GM23338 (cell line): ENCODE measurements around the gene LAPTM5. TPM values are rescaled to one million over a fixed set of nuclear protein-coding genes. Genes with fewer than 3 reads are reported as not detected.

Experiments used
- ATAC-seq: fragments of 200-7000 bp; cut with Tn5 transposase; 3 replicates; pipeline ENCODE4 v1.9.1; 2020
- DNase-seq: peaks from one replicate; pipeline ENCODE4 v3.0.0-alpha.2; 2015; ENCODE audit warnings: low spot score
- H2AFZ ChIP-seq: fragments of 200-600 bp; sonication (generic); 2 replicates; pipeline ENCODE4 v1.8.0; 2016; ENCODE audit warnings: antibody characterized with exemption, mild to moderate bottlenecking, moderate library complexity
- H3F3A ChIP-seq: fragments of 200-600 bp; sonication (generic); replicated peaks from 2 replicates; pipeline ENCODE4 v1.8.0; 2017; ENCODE audit warnings: antibody characterized with exemption, mixed run types, low read depth
- H3K27ac ChIP-seq: fragments of 200-600 bp; sonication (generic); 2 replicates; pipeline ENCODE4 v1.6.1; 2016; ENCODE audit warnings: low read depth
- H3K27me3 ChIP-seq: fragments of 200-600 bp; sonication (generic); 2 replicates; pipeline ENCODE4 v1.8.0; 2016; ENCODE audit warnings: mild to moderate bottlenecking, mixed run types, moderate library complexity; ENCODE audit not compliant: insufficient read depth
- H3K36me3 ChIP-seq: fragments of 200-600 bp; sonication (generic); 2 replicates; pipeline ENCODE4 v1.8.0; 2016; ENCODE audit warnings: mild to moderate bottlenecking; ENCODE audit not compliant: insufficient read depth
- H3K4me1 ChIP-seq: fragments of 200-600 bp; sonication (generic); 2 replicates; pipeline ENCODE4 v1.8.0; 2016; ENCODE audit warnings: mild to moderate bottlenecking, moderate library complexity; ENCODE audit not compliant: insufficient read depth
- H3K4me2 ChIP-seq: fragments of 200-600 bp; sonication (generic); 2 replicates; pipeline ENCODE4 v1.7.1; 2017; ENCODE audit warnings: mixed run types
- H3K4me3 ChIP-seq: fragments of 200-600 bp; sonication (generic); 2 replicates; pipeline ENCODE4 v1.6.1; 2016; ENCODE audit warnings: mixed run types
- H3K79me2 ChIP-seq: fragments of 200-600 bp; sonication (generic); replicated peaks from 2 replicates; pipeline ENCODE4 v1.8.0; 2017; ENCODE audit warnings: mild to moderate bottlenecking; ENCODE audit not compliant: insufficient read depth
- H3K9me2 ChIP-seq: fragments of 200-600 bp; sonication (generic); 2 replicates; pipeline ENCODE4 v1.8.0; 2017; ENCODE audit not compliant: insufficient read depth
- H4K20me1 ChIP-seq: fragments of 200-600 bp; sonication (generic); replicated peaks from 2 replicates; pipeline ENCODE4 v1.8.0; 2017; ENCODE audit warnings: mild to moderate bottlenecking; ENCODE audit not compliant: insufficient read depth
- H3K27ac Mint-ChIP-seq: 2 replicates; pipeline ENCODE4 v1.8.0; 2020; ENCODE audit warnings: inconsistent platforms, mild to moderate bottlenecking, moderate library complexity, mixed read lengths
- H3K27me3 Mint-ChIP-seq: 3 replicates; pipeline ENCODE4 v1.8.0; 2022; ENCODE audit warnings: low read depth, mild to moderate bottlenecking, moderate library complexity, mixed read lengths, inconsistent platforms; ENCODE audit not compliant: insufficient read depth, poor library complexity
- H3K36me3 Mint-ChIP-seq: 3 replicates; pipeline ENCODE4 v1.8.0; 2021; ENCODE audit warnings: low read depth, mild to moderate bottlenecking, inconsistent platforms, moderate library complexity, mixed read lengths
- H3K4me1 Mint-ChIP-seq: 3 replicates; pipeline ENCODE4 v1.8.0; 2020; ENCODE audit warnings: mild to moderate bottlenecking, inconsistent platforms, mixed read lengths
- H3K4me3 Mint-ChIP-seq: 3 replicates; pipeline ENCODE4 v1.8.0; 2021; ENCODE audit warnings: moderate library complexity, mild to moderate bottlenecking, inconsistent platforms, mixed read lengths
- H3K9me3 Mint-ChIP-seq: 3 replicates; pipeline ENCODE4 v1.8.0; 2020; ENCODE audit warnings: moderate library complexity, mild to moderate bottlenecking, inconsistent platforms, mixed read lengths
- CREB1 ChIP-seq: fragments of 250-450 bp; sonication (Bioruptor Pico); IDR thresholded peaks from 2 replicates; pipeline ENCODE4 v1.5.0; 2020; ENCODE audit warnings: low read depth, mild to moderate bottlenecking, moderate library complexity
- ETS1 ChIP-seq: IDR thresholded peaks from 2 replicates; pipeline ENCODE4 v1.6.1; 2016; ENCODE audit warnings: antibody characterized with exemption
- EZH2phosphoT487 ChIP-seq: fragments of 200-600 bp; sonication (generic); IDR thresholded peaks from one replicate; pipeline ENCODE4 v1.8.1; 2018; ENCODE audit warnings: antibody characterized with exemption; ENCODE audit not compliant: unreplicated experiment
- JUNB ChIP-seq: IDR thresholded peaks from one replicate; pipeline ENCODE4 v1.6.1; 2016; ENCODE audit warnings: antibody characterized with exemption; ENCODE audit not compliant: unreplicated experiment
- NANOG ChIP-seq: IDR thresholded peaks from 2 replicates; pipeline ENCODE4 v1.6.1; 2016; ENCODE audit warnings: antibody characterized with exemption, borderline replicate concordance
- POLR2AphosphoS5 ChIP-seq: IDR thresholded peaks from 2 replicates; pipeline ENCODE4 v1.6.1; 2016; ENCODE audit warnings: antibody characterized with exemption, low read depth
- STAT1 ChIP-seq: IDR thresholded peaks from one replicate; pipeline ENCODE4 v1.6.1; 2016; ENCODE audit warnings: antibody characterized with exemption; ENCODE audit not compliant: unreplicated experiment
- ZNF114 ChIP-seq: fragments of 250-450 bp; sonication (Bioruptor Pico); IDR thresholded peaks from 2 replicates; pipeline ENCODE4 v1.5.0; 2020; ENCODE audit warnings: mild to moderate bottlenecking, moderate library complexity
- polyA plus RNA-seq: library from polyadenylated mRNA; unstranded; fragments of >200 nt; fragmentation: Nextera tagmentation; extraction: Ambion mirVana; gene quantifications from 2 replicates; pipeline ENCODE4 v1.2.1, GENCODE V29; 2016
- total RNA-seq: library from RNA; depleted of rRNA; stranded (reverse); fragments of >200 nt; shearing (Covaris generic); gene quantifications from 2 replicates; pipeline ENCODE4 v1.2.3, GENCODE V29; 2014
- TF ChIP-seq, protein P1 (sequence below): IDR thresholded peaks from one replicate; pipeline ENCODE4 v1.6.1; 2018; ENCODE audit warnings: antibody characterized with exemption; ENCODE audit not compliant: unreplicated experiment
- TF ChIP-seq, protein P2 (sequence below): fragments of 250-450 bp; sonication (Bioruptor Pico); IDR thresholded peaks from 2 replicates; pipeline ENCODE4 v1.5.0; 2020; ENCODE audit warnings: mild to moderate bottlenecking, moderate library complexity

Gene LAPTM5
- total and polyA plus RNA-seq, 2 experiments from 2014 or later: 0.21 TPM; not detected in 1

- no peak overlapping the region for H3K4me2 ChIP-seq
- H3K4me1 ChIP-seq: peaks cover 2% of the 10 kb centered on the region; the same call in 1 of the 2 replicates
- H3K4me3 ChIP-seq: no peak overlapping the region
- no peaks in the 10 kb centered on the region for H3K27me3 Mint-ChIP-seq
- ATAC-seq: no peak
- no peaks in the 10 kb centered on the region for H3K79me2 ChIP-seq
- H3K36me3 Mint-ChIP-seq: no peaks in the 10 kb centered on the region
- no peaks in the 10 kb centered on the region for H3K36me3 ChIP-seq
- H3K9me3 Mint-ChIP-seq: no peaks in the 10 kb centered on the region
- H3K4me1 Mint-ChIP-seq: no peaks in the 10 kb centered on the region
- no peak overlapping the region for H3K27ac ChIP-seq
- no peaks in the 10 kb centered on the region for H4K20me1 ChIP-seq
- no peaks in the 10 kb centered on the region for H3K27me3 ChIP-seq
- DNase-seq: no peak
- H3K9me2 ChIP-seq: peaks cover 9% of the 10 kb centered on the region; the same call in 1 of the 2 replicates
- TF ChIP-seq STAT1 (no peak), ETS1 (no peak), NANOG (no peak), POLR2AphosphoS5 (no peak), CREB1 (CRISPR knock-in tag) (no peak)
- H3F3A ChIP-seq: no peaks in the 10 kb centered on the region
- H3K4me3 Mint-ChIP-seq: no peak overlapping the region
- no peak overlapping the region for H2AFZ ChIP-seq
- H3K27ac Mint-ChIP-seq: no peak overlapping the region
Observed at GRCh38 chr1:30702823-30703222, 54.8 kb downstream of the LAPTM5 start.

DNA sequence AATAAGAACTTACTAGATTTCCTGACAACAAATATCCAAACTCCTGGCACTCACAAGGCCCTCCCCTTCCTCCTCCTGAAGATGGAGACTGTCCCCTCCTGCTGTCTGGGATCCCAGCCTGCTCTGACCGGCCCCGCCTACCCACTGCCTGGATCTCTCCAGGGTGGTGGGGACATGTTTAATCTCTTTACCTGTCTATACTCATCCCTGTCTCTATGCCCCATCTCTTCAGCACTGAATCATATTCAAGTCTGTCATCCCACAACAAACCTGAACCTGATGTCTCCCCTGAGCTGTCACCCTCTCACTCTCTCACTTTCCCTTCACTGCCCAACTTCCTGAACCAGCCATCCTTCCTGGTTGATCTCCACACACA is 56.3 kb downstream of the LAPTM5 start:
- H2AFZ ChIP-seq: no peak overlapping the region
- H4K20me1 ChIP-seq: no peaks in the 10 kb centered on the region
- no peak for DNase-seq
- Mint-ChIP-seq H3K4me3 (no peak overlapping the region), H3K36me3 (no peaks in the 10 kb centered on the region), H3K4me1 (peaks cover 4% of the 10 kb centered on the region; the same call in 1 of the 3 replicates), H3K9me3 (no peaks in the 10 kb centered on the region), H3K27me3 (no peaks in the 10 kb centered on the region), H3K27ac (no peak overlapping the region)
- no peaks in the 10 kb centered on the region for H3K36me3 ChIP-seq
- no peaks in the 10 kb centered on the region for H3F3A ChIP-seq
- H3K79me2 ChIP-seq: no peaks in the 10 kb centered on the region
- no peak overlapping the region for H3K4me3 ChIP-seq
- TF ChIP-seq, protein P1, sequence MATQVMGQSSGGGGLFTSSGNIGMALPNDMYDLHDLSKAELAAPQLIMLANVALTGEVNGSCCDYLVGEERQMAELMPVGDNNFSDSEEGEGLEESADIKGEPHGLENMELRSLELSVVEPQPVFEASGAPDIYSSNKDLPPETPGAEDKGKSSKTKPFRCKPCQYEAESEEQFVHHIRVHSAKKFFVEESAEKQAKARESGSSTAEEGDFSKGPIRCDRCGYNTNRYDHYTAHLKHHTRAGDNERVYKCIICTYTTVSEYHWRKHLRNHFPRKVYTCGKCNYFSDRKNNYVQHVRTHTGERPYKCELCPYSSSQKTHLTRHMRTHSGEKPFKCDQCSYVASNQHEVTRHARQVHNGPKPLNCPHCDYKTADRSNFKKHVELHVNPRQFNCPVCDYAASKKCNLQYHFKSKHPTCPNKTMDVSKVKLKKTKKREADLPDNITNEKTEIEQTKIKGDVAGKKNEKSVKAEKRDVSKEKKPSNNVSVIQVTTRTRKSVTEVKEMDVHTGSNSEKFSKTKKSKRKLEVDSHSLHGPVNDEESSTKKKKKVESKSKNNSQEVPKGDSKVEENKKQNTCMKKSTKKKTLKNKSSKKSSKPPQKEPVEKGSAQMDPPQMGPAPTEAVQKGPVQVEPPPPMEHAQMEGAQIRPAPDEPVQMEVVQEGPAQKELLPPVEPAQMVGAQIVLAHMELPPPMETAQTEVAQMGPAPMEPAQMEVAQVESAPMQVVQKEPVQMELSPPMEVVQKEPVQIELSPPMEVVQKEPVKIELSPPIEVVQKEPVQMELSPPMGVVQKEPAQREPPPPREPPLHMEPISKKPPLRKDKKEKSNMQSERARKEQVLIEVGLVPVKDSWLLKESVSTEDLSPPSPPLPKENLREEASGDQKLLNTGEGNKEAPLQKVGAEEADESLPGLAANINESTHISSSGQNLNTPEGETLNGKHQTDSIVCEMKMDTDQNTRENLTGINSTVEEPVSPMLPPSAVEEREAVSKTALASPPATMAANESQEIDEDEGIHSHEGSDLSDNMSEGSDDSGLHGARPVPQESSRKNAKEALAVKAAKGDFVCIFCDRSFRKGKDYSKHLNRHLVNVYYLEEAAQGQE: no peak
- TF ChIP-seq ZNF114 (no peak), STAT1 (no peak), ETS1 (no peak), EZH2phosphoT487 (no peak), CREB1 (CRISPR knock-in tag) (no peak), JUNB (no peak), NANOG (no peak)
- TF ChIP-seq, protein P2, sequence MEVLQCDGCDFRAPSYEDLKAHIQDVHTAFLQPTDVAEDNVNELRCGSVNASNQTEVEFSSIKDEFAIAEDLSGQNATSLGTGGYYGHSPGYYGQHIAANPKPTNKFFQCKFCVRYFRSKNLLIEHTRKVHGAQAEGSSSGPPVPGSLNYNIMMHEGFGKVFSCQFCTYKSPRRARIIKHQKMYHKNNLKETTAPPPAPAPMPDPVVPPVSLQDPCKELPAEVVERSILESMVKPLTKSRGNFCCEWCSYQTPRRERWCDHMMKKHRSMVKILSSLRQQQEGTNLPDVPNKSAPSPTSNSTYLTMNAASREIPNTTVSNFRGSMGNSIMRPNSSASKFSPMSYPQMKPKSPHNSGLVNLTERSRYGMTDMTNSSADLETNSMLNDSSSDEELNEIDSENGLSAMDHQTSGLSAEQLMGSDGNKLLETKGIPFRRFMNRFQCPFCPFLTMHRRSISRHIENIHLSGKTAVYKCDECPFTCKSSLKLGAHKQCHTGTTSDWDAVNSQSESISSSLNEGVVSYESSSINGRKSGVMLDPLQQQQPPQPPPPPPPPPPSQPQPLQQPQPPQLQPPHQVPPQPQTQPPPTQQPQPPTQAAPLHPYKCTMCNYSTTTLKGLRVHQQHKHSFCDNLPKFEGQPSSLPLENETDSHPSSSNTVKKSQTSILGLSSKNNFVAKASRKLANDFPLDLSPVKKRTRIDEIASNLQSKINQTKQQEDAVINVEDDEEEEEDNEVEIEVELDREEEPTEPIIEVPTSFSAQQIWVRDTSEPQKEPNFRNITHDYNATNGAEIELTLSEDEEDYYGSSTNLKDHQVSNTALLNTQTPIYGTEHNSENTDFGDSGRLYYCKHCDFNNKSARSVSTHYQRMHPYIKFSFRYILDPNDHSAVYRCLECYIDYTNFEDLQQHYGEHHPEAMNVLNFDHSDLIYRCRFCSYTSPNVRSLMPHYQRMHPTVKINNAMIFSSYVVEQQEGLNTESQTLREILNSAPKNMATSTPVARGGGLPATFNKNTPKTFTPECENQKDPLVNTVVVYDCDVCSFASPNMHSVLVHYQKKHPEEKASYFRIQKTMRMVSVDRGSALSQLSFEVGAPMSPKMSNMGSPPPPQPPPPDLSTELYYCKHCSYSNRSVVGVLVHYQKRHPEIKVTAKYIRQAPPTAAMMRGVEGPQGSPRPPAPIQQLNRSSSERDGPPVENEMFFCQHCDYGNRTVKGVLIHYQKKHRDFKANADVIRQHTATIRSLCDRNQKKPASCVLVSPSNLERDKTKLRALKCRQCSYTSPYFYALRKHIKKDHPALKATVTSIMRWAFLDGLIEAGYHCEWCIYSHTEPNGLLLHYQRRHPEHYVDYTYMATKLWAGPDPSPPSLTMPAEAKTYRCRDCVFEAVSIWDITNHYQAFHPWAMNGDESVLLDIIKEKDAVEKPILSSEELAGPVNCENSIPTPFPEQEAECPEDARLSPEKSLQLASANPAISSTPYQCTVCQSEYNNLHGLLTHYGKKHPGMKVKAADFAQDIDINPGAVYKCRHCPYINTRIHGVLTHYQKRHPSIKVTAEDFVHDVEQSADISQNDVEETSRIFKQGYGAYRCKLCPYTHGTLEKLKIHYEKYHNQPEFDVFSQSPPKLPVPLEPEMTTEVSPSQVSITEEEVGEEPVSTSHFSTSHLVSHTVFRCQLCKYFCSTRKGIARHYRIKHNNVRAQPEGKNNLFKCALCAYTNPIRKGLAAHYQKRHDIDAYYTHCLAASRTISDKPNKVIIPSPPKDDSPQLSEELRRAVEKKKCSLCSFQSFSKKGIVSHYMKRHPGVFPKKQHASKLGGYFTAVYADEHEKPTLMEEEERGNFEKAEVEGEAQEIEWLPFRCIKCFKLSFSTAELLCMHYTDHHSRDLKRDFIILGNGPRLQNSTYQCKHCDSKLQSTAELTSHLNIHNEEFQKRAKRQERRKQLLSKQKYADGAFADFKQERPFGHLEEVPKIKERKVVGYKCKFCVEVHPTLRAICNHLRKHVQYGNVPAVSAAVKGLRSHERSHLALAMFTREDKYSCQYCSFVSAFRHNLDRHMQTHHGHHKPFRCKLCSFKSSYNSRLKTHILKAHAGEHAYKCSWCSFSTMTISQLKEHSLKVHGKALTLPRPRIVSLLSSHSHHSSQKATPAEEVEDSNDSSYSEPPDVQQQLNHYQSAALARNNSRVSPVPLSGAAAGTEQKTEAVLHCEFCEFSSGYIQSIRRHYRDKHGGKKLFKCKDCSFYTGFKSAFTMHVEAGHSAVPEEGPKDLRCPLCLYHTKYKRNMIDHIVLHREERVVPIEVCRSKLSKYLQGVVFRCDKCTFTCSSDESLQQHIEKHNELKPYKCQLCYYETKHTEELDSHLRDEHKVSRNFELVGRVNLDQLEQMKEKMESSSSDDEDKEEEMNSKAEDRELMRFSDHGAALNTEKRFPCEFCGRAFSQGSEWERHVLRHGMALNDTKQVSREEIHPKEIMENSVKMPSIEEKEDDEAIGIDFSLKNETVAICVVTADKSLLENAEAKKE (CRISPR knock-in tag): no peak
- H3K9me2 ChIP-seq: peaks cover 9% of the 10 kb centered on the region; the same call in 1 of the 2 replicates
- H3K27ac ChIP-seq: no peak overlapping the region
- H3K27me3 ChIP-seq: no peaks in the 10 kb centered on the region
- H3K4me2 ChIP-seq: no peak overlapping the region
- no peaks in the 10 kb centered on the region for H3K4me1 ChIP-seq
- no peak for ATAC-seq
